Stimulated activated CD8-positive, alpha-beta memory T cell treated with anti-CD3 and anti-CD28 coated beads, Interleukin-4, amount 100 ng/mL, for 48 hours (primary cell): ENCODE measurements around the gene DENND1C.

Experiments used
- DNase-seq: peaks from one replicate; pipeline ENCODE4 v3.0.0-alpha.2; 2020

The DENND1C gene

GRCh38 chr19:6421075-6422014 lies 60.2 kb downstream of the DENND1C start:
- DNase-seq, result no peak

GRCh38 chr19:6418562-6418932 lies 63.0 kb downstream of the DENND1C start:
- DNase-seq, result no peak

GRCh38 chr19:6417713-6418561 lies 63.6 kb downstream of the DENND1C start:
- DNase-seq, result no peak
